GM18951 (cell line): Measurements from ENCODE around the gene SLC12A3.
A peak's percentile ranks its signal among the peaks of the same experiment; 100 is the strongest.

ENCODE experiments used
- POLR2A ChIP-seq: IDR thresholded peaks from 4 replicates; pipeline ENCODE4 v1.6.1; 2011; ENCODE audit warnings: mild to moderate bottlenecking; ENCODE audit not compliant: insufficient read length, insufficient read depth; ENCODE audit errors: extremely low read depth
- in situ Hi-C: fragments of 300-500 bp; cut with MboI; formaldehyde crosslinking; loops from one replicate; pipeline ENCODE4 v1.12.0; 2022; ENCODE audit warnings: low sequenced_read_pairs, mixed read lengths, inconsistent platforms; ENCODE audit not compliant: unreplicated experiment

The SLC12A3 gene

DNA sequence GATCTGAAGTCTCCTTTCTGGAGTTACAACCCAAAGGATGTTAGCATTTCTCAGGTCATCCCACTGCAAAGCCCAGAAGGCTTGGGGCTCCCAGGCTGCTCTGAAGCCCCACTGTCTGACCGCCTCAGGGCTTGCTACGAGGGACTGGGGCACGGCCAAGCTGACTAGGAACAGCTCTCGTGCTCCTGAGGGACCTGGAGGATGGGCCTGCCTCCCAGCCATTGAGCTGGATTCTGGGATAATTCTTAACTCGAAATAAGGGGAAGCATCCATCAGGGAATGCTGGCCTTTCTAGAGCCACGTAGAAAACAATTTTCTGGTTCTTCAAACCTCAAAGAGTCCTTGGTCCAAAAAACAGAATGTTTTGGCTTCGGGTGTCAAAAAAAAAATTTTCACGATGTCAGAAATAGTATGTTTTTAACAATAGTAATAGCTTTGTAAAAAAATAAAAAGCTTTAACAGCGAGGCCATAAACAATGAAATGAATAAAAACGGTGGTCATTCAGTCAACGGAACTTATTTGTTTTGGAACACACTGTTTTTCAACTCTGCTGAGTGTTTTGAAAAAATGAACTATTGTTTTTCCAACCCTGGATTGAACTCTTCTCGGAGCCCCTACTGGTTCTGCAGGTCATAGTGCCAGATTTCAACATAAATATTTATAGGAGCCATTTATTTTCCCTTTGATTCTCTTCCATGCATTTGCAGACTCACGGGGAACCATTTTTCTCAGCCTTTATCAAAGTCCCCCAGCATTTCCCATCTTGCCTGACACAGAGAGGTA is 50.5 kb downstream of the SLC12A3 start:
- in situ Hi-C loops: no loop called here

DNA sequence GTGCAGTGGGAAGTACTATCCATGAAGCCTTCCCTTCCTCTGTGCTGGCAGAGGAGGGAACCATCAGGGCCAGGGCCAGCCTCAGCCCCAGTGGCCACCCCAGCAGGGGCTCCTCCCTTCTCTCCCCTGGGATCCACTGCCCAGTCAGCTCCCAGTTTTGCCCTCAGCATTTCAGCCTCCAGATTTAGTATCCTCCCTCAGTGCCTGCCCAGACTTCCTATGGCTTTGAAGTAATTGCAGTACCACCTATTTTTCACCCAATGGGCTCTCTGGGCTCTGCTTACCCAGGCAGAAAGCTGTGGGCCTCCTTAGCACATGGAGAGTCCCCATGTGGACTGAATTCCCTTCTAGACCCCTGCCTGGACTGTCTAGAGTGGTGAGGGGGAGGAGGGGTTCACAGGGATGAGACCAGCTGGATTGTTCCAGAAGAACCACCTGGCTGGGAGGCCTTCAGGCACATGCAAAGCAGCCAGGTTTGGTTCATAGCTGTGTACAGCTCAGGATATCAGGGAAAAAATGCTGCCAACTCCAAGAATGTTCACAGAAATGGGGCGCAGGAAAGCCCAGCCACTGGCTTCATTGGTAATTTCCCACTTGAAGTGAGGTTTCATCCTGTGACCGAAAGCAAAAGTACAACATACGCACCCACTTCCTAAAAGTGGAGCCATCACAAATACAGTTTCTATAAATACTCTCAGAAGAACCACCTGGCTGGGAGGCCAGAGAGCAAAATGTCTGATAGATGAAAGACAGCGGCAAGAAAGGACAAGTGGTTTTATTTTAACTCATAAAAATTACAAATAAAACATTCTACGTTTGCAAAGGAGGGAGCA is 51.8 kb downstream of the SLC12A3 start:
- no peak for TF ChIP-seq POLR2A
- in situ Hi-C loops: no loop called here

More for the DNA sequence above, 50.5 kb downstream of the SLC12A3 start:
- TF ChIP-seq POLR2A: no peak

DNA sequence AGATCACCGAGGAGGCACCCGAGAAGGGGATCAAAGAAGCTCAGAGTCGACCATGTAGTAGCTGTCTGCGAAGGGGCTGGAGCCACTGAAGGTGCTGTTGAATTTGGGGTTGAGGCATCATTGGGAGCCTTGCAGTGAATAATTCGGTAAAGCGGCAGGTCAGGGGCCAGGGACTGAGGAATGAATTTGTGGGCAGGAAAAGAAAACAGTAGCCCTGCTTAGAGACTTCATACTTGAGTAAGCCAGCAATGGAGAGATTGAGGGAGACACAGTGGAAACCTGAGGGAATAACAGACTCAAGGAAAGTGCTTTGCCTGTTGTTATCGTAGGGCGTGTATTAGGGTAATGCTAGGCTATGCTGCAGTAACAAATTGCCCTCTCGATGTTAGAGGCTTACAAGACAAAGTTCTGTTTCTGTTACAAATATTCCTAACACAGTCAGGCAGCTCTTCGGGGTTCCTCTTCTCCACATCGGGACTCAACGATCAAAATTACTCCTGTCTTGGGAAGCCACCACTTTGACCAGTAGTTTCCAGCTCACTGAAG is 53.5 kb downstream of the SLC12A3 start:
- no peak for TF ChIP-seq POLR2A
- in situ Hi-C loops: no loop called here

DNA sequence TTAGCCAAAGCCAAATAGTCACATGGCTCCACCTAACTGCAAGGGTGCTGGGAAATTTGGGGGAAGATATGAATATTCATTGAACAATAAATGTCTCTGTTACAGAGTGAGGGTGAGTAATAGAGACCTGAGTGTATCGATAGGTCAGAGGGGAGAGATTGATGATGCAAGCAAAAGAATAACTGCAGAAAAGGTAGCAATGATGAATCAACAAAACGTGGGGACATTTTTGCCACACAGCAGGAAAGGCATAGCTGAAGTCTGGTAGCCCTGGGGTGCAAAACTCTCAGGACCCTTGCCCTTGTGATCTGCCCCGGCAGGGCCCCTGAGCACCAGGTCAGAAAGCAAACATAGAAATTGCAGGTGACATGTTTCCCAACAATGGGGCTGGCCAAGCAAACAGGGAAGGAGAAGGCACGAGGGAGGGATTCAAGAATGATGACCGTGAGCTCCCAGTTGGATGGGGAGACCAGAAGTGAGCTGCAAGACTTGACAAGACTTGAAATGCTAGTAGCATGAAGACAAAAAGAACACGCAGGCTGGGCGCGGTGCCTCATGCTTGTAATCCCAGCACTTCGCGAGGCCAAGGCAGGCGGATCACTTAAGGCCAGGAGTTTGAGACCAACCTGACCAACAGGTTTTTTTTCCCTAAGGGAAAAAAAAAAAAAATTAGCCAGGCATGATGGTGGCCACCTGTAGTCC is 54.2 kb downstream of the SLC12A3 start:
- no peak for TF ChIP-seq POLR2A
- in situ Hi-C loops: no loop called here

DNA sequence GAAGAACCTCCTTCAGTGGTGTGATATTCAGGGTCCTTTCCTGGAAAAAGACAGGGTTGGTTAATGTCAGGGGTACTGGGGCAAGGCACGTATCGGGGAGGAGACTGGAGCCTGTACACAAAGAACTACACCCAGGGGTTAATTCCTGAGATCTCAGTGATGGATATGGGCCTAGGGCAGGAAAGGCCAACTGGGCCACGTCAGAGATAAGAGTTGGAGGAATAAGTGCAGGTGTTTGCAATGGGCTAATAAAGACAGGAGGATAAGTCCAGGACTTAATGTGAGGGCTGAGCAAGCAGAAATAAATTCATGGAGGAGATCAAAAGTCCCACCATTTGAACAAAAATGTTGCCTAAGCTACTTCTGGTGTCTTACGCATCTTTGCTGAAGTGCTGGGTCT is 56.6 kb downstream of the SLC12A3 start:
- in situ Hi-C loops: no loop called here
- TF ChIP-seq POLR2A: no peak

DNA sequence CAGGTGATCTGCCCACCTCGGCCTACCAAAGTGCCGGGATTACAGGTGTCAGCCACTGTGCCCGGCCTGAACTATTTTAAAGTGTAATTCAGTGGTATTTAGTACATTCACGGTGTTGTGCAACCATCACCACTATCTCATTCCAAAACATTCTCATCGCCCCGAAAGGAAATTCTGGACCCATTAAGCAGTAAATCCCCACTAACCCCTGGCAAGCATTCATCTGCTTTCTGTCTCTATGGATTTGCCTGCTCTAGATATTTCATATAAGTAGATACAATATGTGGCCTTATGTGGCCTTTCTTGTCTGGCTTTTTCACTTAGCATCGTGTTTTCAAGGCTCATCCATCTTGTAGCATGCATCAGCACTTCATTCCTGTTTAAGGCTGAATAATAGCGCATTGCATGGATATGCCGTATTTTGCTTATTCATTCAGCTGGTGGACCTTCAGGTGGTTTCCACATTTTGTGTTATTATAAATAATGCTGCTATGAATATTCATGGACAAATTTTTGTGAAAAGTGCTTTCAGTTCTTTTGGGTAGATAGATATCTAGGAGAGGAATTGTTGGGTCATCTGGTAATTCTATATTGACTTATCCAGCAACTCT is 58.6 kb downstream of the SLC12A3 start:
- in situ Hi-C loops: no loop called here
- no peak for TF ChIP-seq POLR2A

DNA sequence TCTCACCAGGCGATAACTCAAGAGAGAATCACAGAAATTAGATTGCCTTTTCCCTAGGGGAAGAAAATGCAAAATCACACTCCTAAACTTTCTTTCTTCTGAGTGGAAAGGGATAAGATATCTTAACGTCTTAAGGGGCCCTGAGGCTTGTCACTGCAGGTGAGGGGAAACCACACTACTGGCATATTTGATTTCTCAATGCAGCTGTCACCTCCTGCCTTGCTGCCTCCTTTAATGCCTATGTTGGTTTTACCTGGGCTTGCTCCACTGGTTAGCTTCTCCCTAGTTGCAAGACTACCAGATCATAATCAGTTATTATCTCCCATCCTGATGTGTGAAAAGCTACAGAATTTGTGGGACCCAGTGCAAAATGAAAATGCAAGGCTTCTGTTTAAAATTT is 62.5 kb downstream of the SLC12A3 start:
- TF ChIP-seq POLR2A: no peak
- in situ Hi-C loops: no loop called here

DNA sequence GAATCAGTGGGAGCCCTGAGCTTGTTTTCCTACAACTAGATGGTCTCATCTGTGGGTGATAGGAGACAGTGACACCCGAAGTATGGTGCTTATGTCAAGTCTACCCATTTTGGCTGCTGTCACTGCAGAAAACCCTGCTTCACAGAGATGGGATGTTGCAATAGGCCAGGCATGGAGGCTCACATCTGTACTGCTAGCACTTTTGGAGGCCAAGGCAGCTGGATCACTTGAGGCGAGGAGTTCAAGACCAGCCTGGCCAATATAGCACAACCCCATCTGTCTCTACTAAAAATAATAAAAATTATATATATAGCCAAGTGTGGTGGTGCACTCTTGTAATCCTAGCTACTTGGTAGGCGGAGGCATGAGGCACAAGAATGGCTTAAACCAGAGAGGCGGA is 64.6 kb downstream of the SLC12A3 start:
- in situ Hi-C loops: no loop called here
- TF ChIP-seq POLR2A: no peak

DNA sequence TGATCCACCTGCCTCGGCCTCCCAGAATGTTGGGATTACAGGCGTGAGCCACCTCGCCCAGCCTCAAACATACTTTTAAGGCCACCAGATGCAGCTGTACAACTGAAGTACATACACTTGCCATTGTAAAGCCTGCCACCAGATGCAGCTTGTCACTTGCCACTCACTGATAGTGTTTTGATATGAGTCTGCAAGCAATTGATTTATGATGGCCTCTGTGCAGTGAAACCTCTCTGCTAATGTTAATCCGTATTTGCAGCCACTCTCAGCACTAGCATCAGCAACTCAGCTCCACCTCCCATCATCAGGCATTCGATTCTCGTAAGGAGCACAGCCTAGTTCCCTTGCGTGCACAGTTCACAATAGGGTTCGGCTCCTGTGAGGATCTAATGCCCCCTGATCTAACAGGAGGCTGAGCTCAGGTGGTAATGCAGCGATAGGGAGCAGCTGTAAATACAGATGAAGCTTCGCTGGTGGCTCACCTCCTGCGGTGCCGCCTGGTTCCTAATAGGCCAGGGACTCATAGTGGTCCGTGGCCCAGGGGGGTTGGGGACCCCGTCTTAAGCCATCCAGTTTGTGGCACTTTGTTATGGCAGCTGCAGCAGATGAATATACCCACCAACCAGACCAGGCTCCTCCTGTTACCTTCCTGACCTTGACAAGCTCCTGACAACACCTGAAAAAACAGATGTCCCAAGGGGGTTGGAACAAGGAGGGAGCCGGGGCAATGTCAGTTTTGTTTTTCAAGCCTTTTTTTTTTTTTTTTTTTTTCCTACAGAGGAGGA is 65.7 kb downstream of the SLC12A3 start:
- in situ Hi-C loops: no loop called here

DNA sequence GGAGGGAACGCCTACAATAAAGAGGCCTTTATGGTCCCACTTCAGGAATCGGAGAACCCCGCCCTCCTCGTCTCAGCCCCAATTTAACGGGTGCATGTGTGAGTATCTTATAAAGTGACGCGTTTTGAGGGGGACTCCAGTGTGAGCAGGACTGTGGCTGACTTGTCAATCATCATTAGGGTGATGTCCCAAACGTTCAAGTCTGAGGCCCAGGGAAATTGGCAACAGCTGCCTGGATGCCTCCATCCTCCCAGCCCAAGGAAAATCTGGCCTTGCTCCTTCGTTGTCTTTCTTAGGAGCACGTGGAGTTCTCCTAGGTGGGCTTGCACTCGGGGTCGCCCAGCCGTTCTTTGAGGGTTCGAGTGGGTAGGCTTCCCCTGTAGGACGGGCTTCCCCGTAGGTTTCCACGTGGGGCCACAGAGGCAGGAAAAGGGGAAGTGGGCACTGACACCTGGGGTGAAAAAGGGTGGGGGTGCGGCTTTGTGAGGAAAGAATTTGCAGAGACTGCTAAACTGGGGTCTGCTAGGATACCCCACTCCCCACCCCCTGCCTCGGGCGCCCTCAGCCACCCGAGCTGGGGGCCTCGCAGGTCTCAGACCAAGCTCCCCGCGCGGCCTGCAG is 66.4 kb downstream of the SLC12A3 start:
- no peak for TF ChIP-seq POLR2A
- in situ Hi-C loops: no loop called here

More for the DNA sequence above, 65.7 kb downstream of the SLC12A3 start:
- TF ChIP-seq POLR2A: no peak

DNA sequence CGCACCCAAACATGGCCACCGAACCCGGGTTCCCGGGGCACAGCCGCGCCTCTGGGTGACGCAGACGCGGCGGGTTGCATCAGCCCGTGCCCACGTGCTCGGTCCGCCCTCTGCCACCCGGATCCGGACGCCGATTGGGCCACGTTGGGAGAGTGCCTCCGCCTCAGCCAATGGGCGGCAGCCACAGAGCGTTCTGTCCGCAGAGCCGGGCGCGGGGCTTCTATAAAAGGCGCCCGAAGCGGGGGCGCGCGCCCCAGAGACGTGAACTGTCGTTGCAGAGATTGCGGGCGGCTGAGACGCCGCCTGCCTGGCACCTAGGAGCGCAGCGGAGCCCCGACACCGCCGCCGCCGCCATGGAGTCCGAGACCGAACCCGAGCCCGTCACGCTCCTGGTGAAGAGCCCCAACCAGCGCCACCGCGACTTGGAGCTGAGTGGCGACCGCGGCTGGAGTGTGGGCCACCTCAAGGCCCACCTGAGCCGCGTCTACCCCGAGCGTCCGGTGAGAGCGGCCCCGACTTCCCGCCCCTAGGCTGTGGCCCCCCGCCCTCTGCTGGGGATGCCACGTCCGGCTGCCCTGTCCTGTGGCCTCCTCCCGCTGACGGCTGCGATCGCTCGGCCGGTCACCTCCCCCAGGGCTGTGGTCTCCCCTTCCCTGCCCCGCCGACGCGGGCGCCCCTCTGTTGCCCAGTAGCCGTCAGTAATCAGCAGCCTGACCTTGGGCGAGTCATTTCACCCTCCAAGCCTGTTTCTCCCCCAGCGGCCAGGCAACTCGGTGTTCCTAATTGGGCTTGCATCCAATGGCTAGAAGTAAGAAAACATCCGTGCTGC is 67.1 kb downstream of the SLC12A3 start, which contains the start of gene HERPUD1:
TSS of gene HERPUD1 (plus strand) at position 251 of the 829 bp plus-strand sequence. CDS start at position 354, 103 bp downstream.
- in situ Hi-C loops: no loop called here

More for the DNA sequence above, 67.1 kb downstream of the SLC12A3 start, which contains the start of gene HERPUD1:
- peak; percentile 99 for TF ChIP-seq POLR2A
